ENCODE results near the gene ZNF335. TPM values are rescaled to one million over a fixed set of nuclear protein-coding genes. Genes with fewer than 3 reads are reported as not detected.
"Not testable (repeated sequence)": the region's sequence is repeated elsewhere in the genome, so short reads cannot be mapped to it uniquely, and the experiment has no call there.

The ZNF335 gene
- total and polyA plus RNA-seq, 7 experiments from 2014 or later, result 7.1 to 95.2 (median 49.7) TPM

GRCh38 chr20:45904583-45905504, 67.2 kb downstream of the ZNF335 start:
- H3K4me1 ChIP-seq (ENCODE audit: control insufficient read depth in 2 of 2, insufficient read depth in 2 of 2, low read length in 2 of 2), result no peaks in the 10 kb centered on the region
- no peaks in the 10 kb centered on the region for H3K9me3 ChIP-seq (ENCODE audit: control insufficient read depth in 2 of 3, low read length in 3 of 3)
- no peak overlapping the region for H3K4me3 Mint-ChIP-seq
- no peak overlapping the region for H3K27ac Mint-ChIP-seq
- H3K4me1 Mint-ChIP-seq, result no peaks in the 10 kb centered on the region
- H3K27me3 Mint-ChIP-seq, result no peaks in the 10 kb centered on the region
- DNase-seq (no peak), ATAC-seq (no peak)
- no peaks in the 10 kb centered on the region for H3K9me3 Mint-ChIP-seq
- no peak overlapping the region for H3K27ac ChIP-seq (ENCODE audit: low read depth, low read length)
- no peaks in the 10 kb centered on the region for H3K36me3 ChIP-seq (ENCODE audit: control insufficient read depth in 2 of 3, insufficient read depth in 3 of 3, low read length in 3 of 3)
- ChIA-PET CTCF (no interaction called here), POLR2A (interaction anchor here (0.8 to 1.3 kb wide), 2 partner anchors 12 to 14 kb away, joined by 3 read pairs; partner anchors contain the start of genes CTSA and NEURL2)
- intact Hi-C loops (cut with micrococcal nuclease), result no loop called here
- H3K27me3 ChIP-seq (ENCODE audit: control insufficient read depth in 2 of 2, insufficient read depth in 2 of 2, low read length in 2 of 2), result no peaks in the 10 kb centered on the region
- no peak overlapping the region for H3K4me3 ChIP-seq (ENCODE audit: low read length)
- no peaks in the 10 kb centered on the region for H3K36me3 Mint-ChIP-seq

GRCh38 chr20:45902199-45902701, 69.8 kb downstream of the ZNF335 start:
- ATAC-seq (no peak), DNase-seq (no peak)
- Mint-ChIP-seq H3K4me1 (no peaks in the 10 kb centered on the region), H3K27me3 (no peaks in the 10 kb centered on the region), H3K4me3 (no peak overlapping the region), H3K9me3 (no peaks in the 10 kb centered on the region), H3K27ac (no peak overlapping the region), H3K36me3 (peaks cover 0 to 14% (median 4%) of the 10 kb centered on the region in 5 donors)
- no peak overlapping the region for H3K27ac ChIP-seq (ENCODE audit: low read depth, low read length)
- H3K9me3 ChIP-seq (ENCODE audit: control insufficient read depth in 2 of 3, low read length in 3 of 3), result no peaks in the 10 kb centered on the region
- H3K27me3 ChIP-seq (ENCODE audit: control insufficient read depth in 2 of 2, insufficient read depth in 2 of 2, low read length in 2 of 2), result no peaks in the 10 kb centered on the region
- H3K4me1 ChIP-seq (ENCODE audit: control insufficient read depth in 2 of 2, insufficient read depth in 2 of 2, low read length in 2 of 2), result no peaks in the 10 kb centered on the region
- no peak overlapping the region for H3K4me3 ChIP-seq (ENCODE audit: low read length)
- ChIA-PET POLR2A (interaction anchor here (0.7 kb wide), 1 partner anchor 528 kb away, joined by 3 read pairs; no protein-coding TSS in a partner anchor), CTCF (no interaction called here)
- intact Hi-C loops (cut with micrococcal nuclease), result no loop called here
- peaks cover 0 to 16% (median 0%) of the 10 kb centered on the region in 3 experiments for H3K36me3 ChIP-seq (ENCODE audit: control insufficient read depth in 2 of 3, insufficient read depth in 3 of 3, low read length in 3 of 3)

DNA sequence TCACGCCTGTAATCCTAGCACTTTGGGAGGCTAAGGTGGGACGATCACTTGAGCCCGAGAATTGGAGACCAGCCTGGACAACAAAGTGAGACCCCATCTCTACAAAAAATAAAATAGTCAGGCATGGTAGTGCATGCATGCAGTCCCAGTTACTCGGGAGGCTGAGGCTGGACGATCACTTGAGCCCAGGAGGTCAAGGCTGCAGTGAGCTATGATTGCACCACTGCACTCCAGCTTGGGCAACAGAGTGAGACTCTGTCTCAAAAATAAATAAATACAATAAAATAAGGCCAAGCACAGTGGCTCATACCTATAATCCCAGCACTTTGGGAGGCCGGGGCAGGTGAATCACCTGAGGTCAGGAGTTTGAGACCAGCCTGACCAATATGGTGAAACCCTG, 70.7 kb downstream of the ZNF335 start:
- H3K4me1 Mint-ChIP-seq; POLR2A ChIA-PET; H3K4me3 ChIP-seq (ENCODE audit: low read length); H3K27me3 ChIP-seq (ENCODE audit: control insufficient read depth in 2 of 2, insufficient read depth in 2 of 2, low read length in 2 of 2); H3K9me3 ChIP-seq (ENCODE audit: control insufficient read depth in 2 of 3, low read length in 3 of 3); CTCF ChIA-PET; intact Hi-C loops (cut with micrococcal nuclease); ATAC-seq; H3K4me1 ChIP-seq (ENCODE audit: control insufficient read depth in 2 of 2, insufficient read depth in 2 of 2, low read length in 2 of 2); H3K27ac Mint-ChIP-seq; DNase-seq; H3K27me3 Mint-ChIP-seq; H3K9me3 Mint-ChIP-seq; H3K4me3 Mint-ChIP-seq; H3K27ac ChIP-seq (ENCODE audit: low read depth, low read length): not testable (repeated sequence)
- peaks cover 0 to 19% (median 4%) of the 10 kb centered on the region in 5 donors for H3K36me3 Mint-ChIP-seq
- H3K36me3 ChIP-seq (ENCODE audit: control insufficient read depth in 2 of 3, insufficient read depth in 3 of 3, low read length in 3 of 3), result peaks cover 0 to 25% (median 0%) of the 10 kb centered on the region in 3 experiments

DNA sequence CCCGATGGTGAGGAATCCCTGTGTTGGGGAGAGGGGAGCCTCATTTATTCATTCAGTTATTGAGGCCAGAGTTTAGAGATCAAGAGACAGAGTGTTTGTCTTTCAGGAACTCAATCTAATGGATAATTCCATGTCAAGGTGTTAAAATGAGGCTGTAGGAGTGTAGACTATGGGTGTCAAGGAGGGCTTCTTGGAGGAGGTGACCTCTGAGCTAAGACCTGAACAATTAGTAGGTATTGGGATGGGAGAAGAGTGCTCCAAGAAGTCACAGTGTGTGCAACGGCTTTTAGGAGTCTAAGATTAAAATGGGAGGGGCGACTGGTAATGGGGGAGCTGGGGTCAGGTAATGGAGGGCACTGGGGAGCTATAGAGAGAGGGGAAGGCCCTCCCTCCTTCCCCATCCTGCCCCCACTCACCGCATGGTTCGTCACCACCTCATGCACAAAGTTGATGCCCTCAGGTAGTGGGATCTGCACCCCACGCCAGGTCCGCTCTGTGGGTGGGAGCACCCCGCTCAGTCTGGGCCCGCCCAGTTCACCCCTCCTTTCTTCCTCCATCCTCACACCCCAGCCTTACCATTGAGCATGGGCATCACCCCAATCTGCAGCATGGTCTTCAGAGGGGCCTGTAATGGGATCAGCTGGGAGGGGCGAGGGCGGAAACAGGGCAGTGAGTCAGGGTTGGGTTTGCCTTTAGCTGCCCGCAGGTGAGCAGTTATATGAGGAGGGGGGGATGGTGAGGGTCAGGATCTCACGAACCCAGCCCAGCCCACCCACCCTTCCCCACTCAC, 72.8 kb downstream of the ZNF335 start:
- ATAC-seq, result no peak

More for the DNA sequence above, 72.8 kb downstream of the ZNF335 start:
- peak overlapping the region in 2 of 9 donors; percentile 8 to 78 for H3K27ac Mint-ChIP-seq
- peaks cover 0 to 37% (median 0%) of the 10 kb centered on the region in 3 experiments for H3K36me3 ChIP-seq (ENCODE audit: control insufficient read depth in 2 of 3, insufficient read depth in 3 of 3, low read length in 3 of 3)
- no peaks in the 10 kb centered on the region for H3K9me3 ChIP-seq (ENCODE audit: control insufficient read depth in 2 of 3, low read length in 3 of 3)
- peaks cover 0 to 2% (median 0%) of the 10 kb centered on the region in 7 donors for H3K4me1 Mint-ChIP-seq
- ChIA-PET CTCF (interaction anchor here (0.8 kb wide), 1 partner anchor 10 kb away, joined by 4 read pairs; no protein-coding TSS in a partner anchor), POLR2A (interaction anchor here (1.2 kb wide), 1 partner anchor 9 kb away, joined by 3 read pairs; the partner anchor contains the start of genes CTSA and NEURL2)
- no peaks in the 10 kb centered on the region for H3K27me3 Mint-ChIP-seq
- no peak for DNase-seq
- no peaks in the 10 kb centered on the region for H3K9me3 Mint-ChIP-seq
- peaks cover 0 to 2% of the 10 kb centered on the region in 2 donors for H3K4me1 ChIP-seq (ENCODE audit: control insufficient read depth in 2 of 2, insufficient read depth in 2 of 2, low read length in 2 of 2)
- no peak overlapping the region for H3K27ac ChIP-seq (ENCODE audit: low read depth, low read length)
- H3K27me3 ChIP-seq (ENCODE audit: control insufficient read depth in 2 of 2, insufficient read depth in 2 of 2, low read length in 2 of 2), result no peaks in the 10 kb centered on the region
- no peak overlapping the region for H3K4me3 Mint-ChIP-seq
- peaks cover 2 to 22% (median 4%) of the 10 kb centered on the region in 5 donors for H3K36me3 Mint-ChIP-seq
- intact Hi-C loops (cut with micrococcal nuclease), result no loop called here
- H3K4me3 ChIP-seq (ENCODE audit: low read length), result no peak overlapping the region

Other genes with a start within 250 kb of the ZNF335 start
- gene SPINT4, start 249.9 kb downstream of the ZNF335 start, total RNA-seq, result not detected
- gene SPINT4, start 249.9 kb downstream of the ZNF335 start, polyA plus RNA-seq, result not detected
- gene WFDC3, start 180.3 kb downstream of the ZNF335 start, total RNA-seq, result not detected
- not detected for gene WFDC3, start 180.3 kb downstream of the ZNF335 start, polyA plus RNA-seq
- gene DNTTIP1, start 180.2 kb downstream of the ZNF335 start, total RNA-seq, result 10 to 100 TPM; 13.1 to 31.7 (median 18.8) TPM
- gene DNTTIP1, start 180.2 kb downstream of the ZNF335 start, polyA plus RNA-seq, result 10 to 100 TPM; 39.2 to 40.3 TPM
- 100 to 1,000 TPM in 1 of 5 experiments, under 1 TPM in 3, not detected in 1; 0.50 to 129 (median 0.75) TPM for gene UBE2C, start 159.6 kb downstream of the ZNF335 start, total RNA-seq
- not detected for gene UBE2C, start 159.6 kb downstream of the ZNF335 start, polyA plus RNA-seq
- 1 to 10 TPM in 1 of 5 experiments, under 1 TPM in 1, not detected in 3; 0.59 to 1.4 TPM for gene TNNC2, start 144.9 kb downstream of the ZNF335 start, total RNA-seq
- not detected for gene TNNC2, start 144.9 kb downstream of the ZNF335 start, polyA plus RNA-seq
- 1 to 10 TPM in 3 of 5 experiments, under 1 TPM in 2; 0.93 to 4.9 (median 1.5) TPM for gene SNX21, start 138.4 kb downstream of the ZNF335 start, total RNA-seq
- gene SNX21, start 138.4 kb downstream of the ZNF335 start, polyA plus RNA-seq, result 1 to 10 TPM in 1 of 2 donors, under 1 TPM in 1; 0.30 to 1.1 TPM
- 10 to 100 TPM; 20.5 to 35.5 (median 29.2) TPM for gene ACOT8, start 114.8 kb downstream of the ZNF335 start, total RNA-seq
- gene ACOT8, start 114.8 kb downstream of the ZNF335 start, polyA plus RNA-seq, result 10 to 100 TPM; 33.8 to 38.7 TPM
- 1 to 10 TPM; 1.3 to 6.8 (median 6.0) TPM for gene ZSWIM3, start 114.6 kb downstream of the ZNF335 start, total RNA-seq
- 1 to 10 TPM; 1.2 to 3.1 TPM for gene ZSWIM3, start 114.6 kb downstream of the ZNF335 start, polyA plus RNA-seq
- gene ZSWIM1, start 91.0 kb downstream of the ZNF335 start, total RNA-seq, result 10 to 100 TPM in 2 of 5 experiments, 1 to 10 TPM in 3; 8.2 to 16.0 (median 9.8) TPM
- 10 to 100 TPM in 1 of 2 donors, 1 to 10 TPM in 1; 3.2 to 12.5 TPM for gene ZSWIM1, start 91.0 kb downstream of the ZNF335 start, polyA plus RNA-seq
- 1 to 10 TPM; 1.0 to 3.9 (median 1.2) TPM for gene SPATA25, start 84.6 kb downstream of the ZNF335 start, total RNA-seq
- not detected for gene SPATA25, start 84.6 kb downstream of the ZNF335 start, polyA plus RNA-seq
- gene NEURL2, start 81.0 kb downstream of the ZNF335 start, total RNA-seq, result 1 to 10 TPM; 1.2 to 5.3 (median 4.0) TPM
- 1 to 10 TPM in 1 of 2 donors, under 1 TPM in 1; 0.69 to 4.0 TPM for gene NEURL2, start 81.0 kb downstream of the ZNF335 start, polyA plus RNA-seq
- 100 to 1,000 TPM in 1 of 5 experiments, 10 to 100 TPM in 4; 60.5 to 151 (median 65.1) TPM for gene CTSA, start 80.9 kb downstream of the ZNF335 start, total RNA-seq
- gene CTSA, start 80.9 kb downstream of the ZNF335 start, polyA plus RNA-seq, result 10 to 100 TPM; 59.6 to 74.7 TPM
- gene PLTP, start 60.0 kb downstream of the ZNF335 start, total RNA-seq, result under 1 TPM in 4 of 5 experiments, not detected in 1; 0.31 to 0.44 (median 0.37) TPM
- gene PLTP, start 60.0 kb downstream of the ZNF335 start, polyA plus RNA-seq, result not detected
- gene PCIF1, start 37.5 kb downstream of the ZNF335 start, total RNA-seq, result 10 to 100 TPM; 42.3 to 79.6 (median 67.0) TPM
- gene PCIF1, start 37.5 kb downstream of the ZNF335 start, polyA plus RNA-seq, result 100 to 1,000 TPM in 1 of 2 donors, 10 to 100 TPM in 1; 68.7 to 130 TPM
- gene MMP9, start 36.7 kb upstream of the ZNF335 start, total RNA-seq, result 10 to 100 TPM in 2 of 5 experiments, 1 to 10 TPM in 1, under 1 TPM in 2; 0.19 to 13.0 (median 1.9) TPM
- not detected for gene MMP9, start 36.7 kb upstream of the ZNF335 start, polyA plus RNA-seq
- gene SLC12A5, start 57.0 kb upstream of the ZNF335 start, total RNA-seq, result not detected
- not detected for gene SLC12A5, start 57.0 kb upstream of the ZNF335 start, polyA plus RNA-seq
- gene NCOA5, start 117.8 kb upstream of the ZNF335 start, total RNA-seq, result 10 to 100 TPM; 15.7 to 43.8 (median 39.4) TPM
- gene NCOA5, start 117.8 kb upstream of the ZNF335 start, polyA plus RNA-seq, result 10 to 100 TPM; 25.4 to 47.6 TPM
- gene CD40, start 146.1 kb upstream of the ZNF335 start, total RNA-seq, result 1 to 10 TPM; 1.7 to 10.0 (median 4.0) TPM
- gene CD40, start 146.1 kb upstream of the ZNF335 start, polyA plus RNA-seq, result 1 to 10 TPM; 4.0 to 5.2 TPM